Measurements from ENCODE around the gene C2orf72.
A peak's percentile ranks its signal among the peaks of the same experiment; 100 is the strongest.

C2orf72 gene

GRCh38 chr2:231041061-231041689, 3.9 kb downstream of the C2orf72 start:
- no peak overlapping the region for H3K27ac ChIP-seq
- no peak for TF ChIP-seq CTCF (IDR thresholded peaks at IDR 0.05; ENCODE audit: low read depth, low read length, missing control alignments)
- no peak overlapping the region for H3K4me3 ChIP-seq (ENCODE audit: low read depth, low read length)
- DNase-seq, result peak; percentile 11
- peaks cover 31% of the 10 kb centered on the region for H3K27me3 ChIP-seq (replicated peaks)
- H3K36me3 ChIP-seq (replicated peaks), result no peaks in the 10 kb centered on the region
- in situ Hi-C loops (cut with HindIII; ENCODE audit: low pct_ligation_motif_present, low sequenced_read_pairs), result no loop called here

- no peaks in the 10 kb centered on the region for H3K36me3 ChIP-seq (replicated peaks)
- DNase-seq, result no peak
- no peak overlapping the region for H3K27ac ChIP-seq
- peaks cover 18% of the 10 kb centered on the region for H3K27me3 ChIP-seq (replicated peaks)
- in situ Hi-C loops (cut with HindIII; ENCODE audit: low pct_ligation_motif_present, low sequenced_read_pairs), result no loop called here
- TF ChIP-seq CTCF (IDR thresholded peaks at IDR 0.05; ENCODE audit: low read depth, low read length, missing control alignments), result no peak
- no peak overlapping the region for H3K4me3 ChIP-seq (ENCODE audit: low read depth, low read length)
These were observed 6.5 kb downstream of the C2orf72 start for GRCh38 chr2:231043796-231044195.

- Histone ChIP-seq H3K4me3 (ENCODE audit: low read depth, low read length) (no peak overlapping the region), H3K27me3 (replicated peaks) (peaks cover 5% of the 10 kb centered on the region), H3K27ac (no peak overlapping the region), H3K36me3 (replicated peaks) (no peaks in the 10 kb centered on the region)
- TF ChIP-seq CTCF (IDR thresholded peaks at IDR 0.05; ENCODE audit: low read depth, low read length, missing control alignments), result no peak
- in situ Hi-C loops (cut with HindIII; ENCODE audit: low pct_ligation_motif_present, low sequenced_read_pairs), result no loop called here
- DNase-seq, result no peak
These were observed 9.6 kb downstream of the C2orf72 start for GRCh38 chr2:231046916-231047273.

- H3K4me3 ChIP-seq (ENCODE audit: low read depth, low read length), result no peak overlapping the region
- in situ Hi-C loops (cut with HindIII; ENCODE audit: low pct_ligation_motif_present, low sequenced_read_pairs), result no loop called here
- TF ChIP-seq CTCF (IDR thresholded peaks at IDR 0.05; ENCODE audit: low read depth, low read length, missing control alignments), result no peak
- H3K36me3 ChIP-seq (replicated peaks), result no peaks in the 10 kb centered on the region
- peaks cover 5% of the 10 kb centered on the region for H3K27me3 ChIP-seq (replicated peaks)
- H3K27ac ChIP-seq, result no peak overlapping the region
- DNase-seq, result no peak
These were observed 10.1 kb downstream of the C2orf72 start for GRCh38 chr2:231047274-231047922.

GRCh38 chr2:231047923-231048915, 10.9 kb downstream of the C2orf72 start:
- no peak for DNase-seq
- H3K27me3 ChIP-seq (replicated peaks), result peaks cover 5% of the 10 kb centered on the region
- TF ChIP-seq CTCF (IDR thresholded peaks at IDR 0.05; ENCODE audit: low read depth, low read length, missing control alignments), result no peak
- H3K4me3 ChIP-seq (ENCODE audit: low read depth, low read length), result no peak overlapping the region
- H3K36me3 ChIP-seq (replicated peaks), result no peaks in the 10 kb centered on the region
- in situ Hi-C loops (cut with HindIII; ENCODE audit: low pct_ligation_motif_present, low sequenced_read_pairs), result no loop called here
- H3K27ac ChIP-seq, result no peak overlapping the region

Data from brain microvascular endothelial cell (primary cell).